Measurements from ENCODE around the gene RCAN2.

- no peak for TF ChIP-seq CTCF (IDR thresholded peaks at IDR 0.05)
- no peak for TF ChIP-seq POLR2A (IDR thresholded peaks at IDR 0.05)
- TF ChIP-seq POLR2AphosphoS5 (IDR thresholded peaks at IDR 0.05), result no peak
These were observed 159.8 kb downstream of the RCAN2 start for GRCh38 chr6:46331461-46331860.
